GM21381 (cell line): ENCODE measurements around the gene TRIO.

Experiments
- ATAC-seq: cut with Tn5 transposase; IDR thresholded peaks from one replicate; pipeline ENCODE4 v1.9.1; 2021; ENCODE audit warnings: mild to moderate bottlenecking, moderate library complexity; ENCODE audit not compliant: unreplicated experiment

Gene TRIO

GRCh38 chr5:14240359-14240758 is 97.2 kb downstream of the TRIO start:
- no peak for ATAC-seq

- ATAC-seq, result no peak
Observed at GRCh38 chr5:14241141-14241540, 98.0 kb downstream of the TRIO start.

GRCh38 chr5:14242447-14242846 is 99.3 kb downstream of the TRIO start:
- ATAC-seq, result no peak

- ATAC-seq, result no peak
Observed at GRCh38 chr5:14242871-14243383, 99.8 kb downstream of the TRIO start.

GRCh38 chr5:14243766-14244165 is 100.6 kb downstream of the TRIO start:
- no peak for ATAC-seq

GRCh38 chr5:14244721-14245120 is 101.6 kb downstream of the TRIO start:
- ATAC-seq, result no peak

GRCh38 chr5:14245132-14245925 is 102.2 kb downstream of the TRIO start:
- ATAC-seq, result no peak

- ATAC-seq, result no peak
Observed at GRCh38 chr5:14246350-14247053, 103.4 kb downstream of the TRIO start.

- no peak for ATAC-seq
Observed at GRCh38 chr5:14247054-14247386, 103.9 kb downstream of the TRIO start.

GRCh38 chr5:14249258-14250082 is 106.3 kb downstream of the TRIO start:
- no peak for ATAC-seq

GRCh38 chr5:14250084-14250695 is 107.0 kb downstream of the TRIO start:
- no peak for ATAC-seq

- ATAC-seq, result peak; percentile 45
Observed at GRCh38 chr5:14250748-14251701, 107.9 kb downstream of the TRIO start.

- peak; percentile 44 for ATAC-seq
Observed at GRCh38 chr5:14251733-14252132, 108.6 kb downstream of the TRIO start.

GRCh38 chr5:14252793-14253192 is 109.7 kb downstream of the TRIO start:
- ATAC-seq, result no peak

- ATAC-seq, result no peak
Observed at GRCh38 chr5:14254686-14255085, 111.5 kb downstream of the TRIO start.

- no peak for ATAC-seq
Observed at GRCh38 chr5:14256026-14256690, 113.0 kb downstream of the TRIO start.

- no peak for ATAC-seq
Observed at GRCh38 chr5:14256756-14257393, 113.7 kb downstream of the TRIO start.

- ATAC-seq, result peak; percentile 64
Observed at GRCh38 chr5:14257995-14258403, 114.9 kb downstream of the TRIO start.

GRCh38 chr5:14258840-14259239 is 115.7 kb downstream of the TRIO start:
- no peak for ATAC-seq
